Hematopoietic multipotent progenitor cell treated with erythropoietin and hydrocortisone succinate and interleukin-3 and kit ligand, for 15 days (in vitro differentiated cells): Measurements from ENCODE around the gene CNTNAP5.
"Not testable (repeated sequence)": the region's sequence is repeated elsewhere in the genome, so short reads cannot be mapped to it uniquely, and the experiment has no call there.

Experiments
- DNase-seq: peaks from one replicate; pipeline ENCODE4 v3.0.0-alpha.2; 2015; ENCODE audit warnings: low spot score

The CNTNAP5 gene

GRCh38 chr2:124320051-124320688, 295.1 kb downstream of the CNTNAP5 start:
- DNase-seq = no peak

- DNase-seq = no peak
Observed at GRCh38 chr2:124323321-124323720, 298.2 kb downstream of the CNTNAP5 start.

- no peak for DNase-seq
Observed at GRCh38 chr2:124325667-124326440, 300.8 kb downstream of the CNTNAP5 start.

GRCh38 chr2:124327303-124327702, 302.2 kb downstream of the CNTNAP5 start:
- DNase-seq = no peak

GRCh38 chr2:124328397-124328796, 303.3 kb downstream of the CNTNAP5 start:
- DNase-seq = no peak

GRCh38 chr2:124333784-124334183, 308.7 kb downstream of the CNTNAP5 start:
- DNase-seq = no peak

- DNase-seq = no peak
Observed at GRCh38 chr2:124335058-124335457, 310.0 kb downstream of the CNTNAP5 start.

GRCh38 chr2:124339709-124340108, 314.6 kb downstream of the CNTNAP5 start:
- no peak for DNase-seq

GRCh38 chr2:124343827-124344498, 318.9 kb downstream of the CNTNAP5 start:
- no peak for DNase-seq

- no peak for DNase-seq
Observed at GRCh38 chr2:124347209-124347608, 322.1 kb downstream of the CNTNAP5 start.

GRCh38 chr2:124353656-124354055, 328.6 kb downstream of the CNTNAP5 start:
- DNase-seq = no peak

- no peak for DNase-seq
Observed at GRCh38 chr2:124354466-124354865, 329.4 kb downstream of the CNTNAP5 start.

GRCh38 chr2:124361966-124362365, 336.9 kb downstream of the CNTNAP5 start:
- not testable (repeated sequence) for DNase-seq

GRCh38 chr2:124369181-124369580, 344.1 kb downstream of the CNTNAP5 start:
- no peak for DNase-seq

GRCh38 chr2:124380221-124380749, 355.2 kb downstream of the CNTNAP5 start:
- no peak for DNase-seq

GRCh38 chr2:124382067-124382618, 357.1 kb downstream of the CNTNAP5 start:
- DNase-seq = no peak

GRCh38 chr2:124395961-124396360, 370.9 kb downstream of the CNTNAP5 start:
- DNase-seq = no peak

GRCh38 chr2:124402274-124402673, 377.2 kb downstream of the CNTNAP5 start:
- no peak for DNase-seq

GRCh38 chr2:124407836-124408534, 382.9 kb downstream of the CNTNAP5 start:
- DNase-seq = not testable (repeated sequence)

GRCh38 chr2:124424074-124424473, 399.0 kb downstream of the CNTNAP5 start:
- no peak for DNase-seq

- no peak for DNase-seq
Observed at GRCh38 chr2:124426122-124426521, 401.0 kb downstream of the CNTNAP5 start.

- no peak for DNase-seq
Observed at GRCh38 chr2:124426625-124427024, 401.5 kb downstream of the CNTNAP5 start.
